ENCODE results near the gene DAPP1. TPM values are rescaled to one million over a fixed set of nuclear protein-coding genes. Genes with fewer than 3 reads are reported as not detected.

The DAPP1 gene
- total and polyA plus RNA-seq, 2 donors (not counting 3 experiments of a cell fraction or from before 2014, with no cell fraction given), result not detected

DNA sequence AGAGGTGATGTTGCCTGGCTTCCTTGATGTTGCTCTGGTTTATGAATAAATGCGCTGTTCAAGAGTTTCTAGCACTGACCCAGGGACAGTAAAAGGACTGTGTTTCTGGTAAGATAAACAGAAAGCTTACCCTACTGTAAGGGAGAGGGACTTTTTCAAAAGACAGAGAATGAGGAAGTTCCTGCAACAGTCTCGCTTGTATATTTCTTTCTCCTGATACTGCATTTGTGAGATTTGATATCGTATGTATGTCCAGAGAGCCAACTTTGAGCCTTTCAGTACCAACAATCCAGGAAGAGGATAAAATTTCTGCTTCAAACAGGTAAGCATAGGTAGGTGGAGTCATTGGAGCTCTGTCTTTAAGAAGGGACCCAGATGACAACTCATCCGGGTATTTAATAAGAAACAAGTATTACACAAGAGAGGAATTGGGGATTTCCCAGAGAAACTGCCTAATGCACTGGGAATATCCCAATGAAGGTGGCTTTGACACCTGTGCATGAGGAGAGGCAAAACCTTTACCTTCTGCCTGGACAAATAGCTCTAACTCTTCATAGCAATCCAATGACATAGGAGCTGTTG is 773 bp downstream of the DAPP1 start:
- Histone ChIP-seq H3K79me2 (ENCODE audit: control insufficient read depth, insufficient read depth, low read length) (no peaks in the 10 kb centered on the region), H2AFZ (ENCODE audit: low read depth, low read length) (no peak overlapping the region), H3K9me3 (replicated peaks; ENCODE audit: control insufficient read depth, insufficient read depth, low read length) (no peaks in the 10 kb centered on the region), H3K4me2 (ENCODE audit: insufficient read depth, low read length) (no peak overlapping the region), H3K4me3 (replicated peaks in 1 of 3; ENCODE audit: insufficient read depth in 1 of 3, low read depth in 1 of 3, low read length in 3 of 3) (no peak overlapping the region), H3K9ac (replicated peaks; ENCODE audit: extremely low read depth, insufficient read depth, low read length) (no peak overlapping the region), H3K27ac (ENCODE audit: insufficient read depth, low read depth, low read length) (no peak overlapping the region), H3K4me1 (ENCODE audit: control insufficient read depth, extremely low read depth, insufficient read depth, low read length) (no peaks in the 10 kb centered on the region), H3K36me3 (ENCODE audit: control insufficient read depth in 2 of 2, extremely low read depth in 1 of 2, insufficient read depth in 2 of 2, low read length in 2 of 2) (no peaks in the 10 kb centered on the region), H3K27me3 (ENCODE audit: control insufficient read depth in 2 of 2, insufficient read depth in 2 of 2, low read length in 2 of 2) (peaks cover 0 to 2% of the 10 kb centered on the region in 2 experiments), H4K20me1 (replicated peaks; ENCODE audit: control insufficient read depth, extremely low read depth, insufficient read depth, low read length) (no peaks in the 10 kb centered on the region), H3K9me1 (replicated peaks; ENCODE audit: control insufficient read depth, extremely low read depth, insufficient read depth, low read length) (no peaks in the 10 kb centered on the region)
- ChIA-PET CTCF (interaction anchor here (2.3 kb wide), 1 partner anchor 9 kb away, joined by 7 read pairs; no protein-coding TSS in a partner anchor), POLR2A (no interaction called here)
- intact Hi-C loops (cut with micrococcal nuclease), result no loop called here
- dilution Hi-C loops (cut with MboI; ENCODE audit: extremely low pct_ligation_motif_present, low sequenced_read_pairs), result no loop called here
- BruUV-seq (replicated peaks), result no TSS peak
- no peak for DNase-seq (ENCODE audit: low read depth, low spot score)
- FAIRE-seq, result no peak
- TF ChIP-seq, protein P1, sequence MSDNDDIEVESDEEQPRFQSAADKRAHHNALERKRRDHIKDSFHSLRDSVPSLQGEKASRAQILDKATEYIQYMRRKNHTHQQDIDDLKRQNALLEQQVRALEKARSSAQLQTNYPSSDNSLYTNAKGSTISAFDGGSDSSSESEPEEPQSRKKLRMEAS (IDR thresholded peaks at IDR 0.05; ENCODE audit: insufficient read depth, insufficient read length), result no peak
- TF ChIP-seq MYC (IDR thresholded peaks at IDR 0.05; ENCODE audit: low read depth, low read length) (no peak), FOS (IDR thresholded peaks at IDR 0.05; ENCODE audit: borderline replicate concordance, insufficient read depth, low read length) (no peak), GATA2 (IDR thresholded peaks at IDR 0.05; ENCODE audit: insufficient read depth, insufficient read length, low read depth, low read length) (no peak), EZH2 (IDR thresholded peaks at IDR 0.05; ENCODE audit: borderline replicate concordance, low read depth, low read length, severe bottlenecking) (no peak), POLR2AphosphoS5 (IDR thresholded peaks at IDR 0.05; ENCODE audit: insufficient read depth, low read depth, low read length) (no peak)
- TF ChIP-seq, protein P2, sequence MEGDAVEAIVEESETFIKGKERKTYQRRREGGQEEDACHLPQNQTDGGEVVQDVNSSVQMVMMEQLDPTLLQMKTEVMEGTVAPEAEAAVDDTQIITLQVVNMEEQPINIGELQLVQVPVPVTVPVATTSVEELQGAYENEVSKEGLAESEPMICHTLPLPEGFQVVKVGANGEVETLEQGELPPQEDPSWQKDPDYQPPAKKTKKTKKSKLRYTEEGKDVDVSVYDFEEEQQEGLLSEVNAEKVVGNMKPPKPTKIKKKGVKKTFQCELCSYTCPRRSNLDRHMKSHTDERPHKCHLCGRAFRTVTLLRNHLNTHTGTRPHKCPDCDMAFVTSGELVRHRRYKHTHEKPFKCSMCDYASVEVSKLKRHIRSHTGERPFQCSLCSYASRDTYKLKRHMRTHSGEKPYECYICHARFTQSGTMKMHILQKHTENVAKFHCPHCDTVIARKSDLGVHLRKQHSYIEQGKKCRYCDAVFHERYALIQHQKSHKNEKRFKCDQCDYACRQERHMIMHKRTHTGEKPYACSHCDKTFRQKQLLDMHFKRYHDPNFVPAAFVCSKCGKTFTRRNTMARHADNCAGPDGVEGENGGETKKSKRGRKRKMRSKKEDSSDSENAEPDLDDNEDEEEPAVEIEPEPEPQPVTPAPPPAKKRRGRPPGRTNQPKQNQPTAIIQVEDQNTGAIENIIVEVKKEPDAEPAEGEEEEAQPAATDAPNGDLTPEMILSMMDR (IDR thresholded peaks at IDR 0.05; ENCODE audit: extremely low read depth in 1 of 2, insufficient read depth in 1 of 2, low read depth in 1 of 2, low read length in 2 of 2), result no peak
